ENCODE measurements around the gene TPRX1. TPM values are rescaled to one million over a fixed set of nuclear protein-coding genes. Genes with fewer than 3 reads are reported as not detected.

The TPRX1 gene
- total RNA-seq, 1 donor = not detected

DNA sequence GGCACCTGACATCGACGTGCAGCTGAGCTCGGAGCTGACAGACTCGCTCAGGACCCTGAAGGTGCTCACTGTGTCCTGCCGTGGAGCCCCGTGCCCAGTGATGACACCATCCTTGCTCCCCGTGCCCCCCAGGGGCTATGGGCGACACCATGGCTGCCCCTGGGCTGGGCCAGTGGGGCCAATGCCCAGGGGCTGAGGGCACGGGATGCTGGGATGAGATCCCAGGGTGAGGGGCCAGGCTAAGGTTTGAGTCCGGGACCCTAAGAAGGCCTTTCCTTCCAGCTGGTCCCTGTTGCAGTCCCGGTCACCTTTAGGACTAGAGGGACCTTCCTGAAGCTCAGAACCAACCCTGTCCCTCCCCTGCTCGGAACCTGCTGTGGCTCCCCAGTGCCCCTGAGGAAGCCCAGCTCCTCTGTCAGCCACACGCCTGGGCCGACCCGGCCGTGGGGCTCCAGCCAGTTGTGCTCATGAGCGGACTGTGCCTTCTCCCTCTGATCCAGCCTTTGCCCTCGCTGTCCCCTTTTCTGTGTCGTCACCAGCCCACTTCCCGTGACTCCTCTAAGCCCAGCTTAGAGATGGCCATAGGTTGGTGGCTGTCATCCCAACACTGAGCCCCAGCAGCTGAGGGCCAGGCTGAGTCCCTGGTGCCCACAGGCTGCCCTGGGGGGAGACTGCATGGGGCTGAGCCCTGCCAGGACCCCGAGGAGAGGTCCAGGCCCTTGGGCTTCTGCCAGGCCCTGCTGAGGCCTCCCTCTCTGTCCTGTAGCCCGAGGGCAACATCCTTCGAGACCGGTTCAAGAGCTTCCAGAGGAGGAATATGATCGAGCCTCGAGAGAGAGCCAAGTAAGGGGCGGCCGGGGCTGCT, 48.4 kb downstream of the TPRX1 start:
- Histone ChIP-seq H3K4me3 (ENCODE audit: insufficient read depth, low read length) (no peak overlapping the region), H3K27ac (ENCODE audit: low read depth, low read length) (no peak overlapping the region), H2AFZ (ENCODE audit: low read length) (no peak overlapping the region), H3K27me3 (ENCODE audit: insufficient read depth, low read length) (no peaks in the 10 kb centered on the region), H3K9me3 (ENCODE audit: low read depth, low read length) (no peaks in the 10 kb centered on the region), H4K20me1 (ENCODE audit: insufficient read depth, low read length) (peaks cover 12% of the 10 kb centered on the region), H3K4me1 (ENCODE audit: insufficient read depth, low read length) (no peaks in the 10 kb centered on the region), H3K36me3 (ENCODE audit: insufficient read depth, low read length) (peaks cover 60% of the 10 kb centered on the region), H3K79me2 (ENCODE audit: insufficient read depth, low read length) (no peaks in the 10 kb centered on the region), H3K4me2 (ENCODE audit: insufficient read depth, low read length) (no peak overlapping the region)
- DNase-seq (ENCODE audit: insufficient read length, low spot score, missing footprints) = peak; percentile 88
- no peak for TF ChIP-seq CTCF (IDR thresholded peaks at IDR 0.05; ENCODE audit: extremely low read depth, low read depth, low read length)

DNA sequence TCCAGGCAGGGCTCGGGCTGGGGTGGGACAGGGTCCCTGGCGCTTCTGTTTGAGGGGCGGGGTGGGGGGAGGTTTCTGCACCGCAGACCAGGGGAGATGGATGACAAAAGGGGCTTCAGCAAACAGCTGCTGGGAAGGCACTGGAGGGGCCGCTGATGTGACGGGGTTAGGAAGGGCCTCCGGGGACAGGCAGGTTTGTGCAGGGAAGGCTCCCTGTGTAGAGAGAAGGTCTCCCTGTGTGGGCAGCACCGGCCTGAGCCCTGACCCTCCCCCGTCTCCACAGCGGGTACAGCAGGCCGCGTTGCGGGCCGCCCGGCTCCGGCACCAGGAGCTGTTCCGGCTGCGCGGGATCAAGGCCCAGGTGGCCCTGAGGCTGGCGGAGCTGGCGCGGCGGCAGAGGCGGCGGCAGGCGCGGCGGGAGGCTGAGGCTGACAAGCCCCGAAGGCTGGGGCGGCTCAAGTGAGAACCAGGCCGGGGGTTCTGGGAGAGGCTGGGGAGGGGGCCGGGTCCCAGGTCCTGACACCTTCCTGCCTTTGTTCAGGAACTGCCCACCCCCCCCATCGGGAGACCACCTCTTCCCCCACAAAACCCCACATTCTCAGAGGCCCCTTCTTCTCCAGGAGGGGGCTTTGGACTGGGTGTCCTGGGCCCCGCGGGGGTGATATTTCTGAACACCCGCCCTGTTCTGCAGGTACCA, 49.1 kb downstream of the TPRX1 start:
- no peaks in the 10 kb centered on the region for H3K27me3 ChIP-seq (ENCODE audit: insufficient read depth, low read length)
- no peak overlapping the region for H3K4me3 ChIP-seq (ENCODE audit: insufficient read depth, low read length)
- H4K20me1 ChIP-seq (ENCODE audit: insufficient read depth, low read length) = peaks cover 14% of the 10 kb centered on the region
- H3K27ac ChIP-seq (ENCODE audit: low read depth, low read length) = no peak overlapping the region
- H3K36me3 ChIP-seq (ENCODE audit: insufficient read depth, low read length) = peaks cover 67% of the 10 kb centered on the region
- peaks cover under 1% of the 10 kb centered on the region for H3K79me2 ChIP-seq (ENCODE audit: insufficient read depth, low read length)
- no peaks in the 10 kb centered on the region for H3K9me3 ChIP-seq (ENCODE audit: low read depth, low read length)
- no peaks in the 10 kb centered on the region for H3K4me1 ChIP-seq (ENCODE audit: insufficient read depth, low read length)
- no peak for TF ChIP-seq CTCF (IDR thresholded peaks at IDR 0.05; ENCODE audit: extremely low read depth, low read depth, low read length)
- peak; percentile 63 for DNase-seq (ENCODE audit: insufficient read length, low spot score, missing footprints)
- no peak overlapping the region for H2AFZ ChIP-seq (ENCODE audit: low read length)
- no peak overlapping the region for H3K4me2 ChIP-seq (ENCODE audit: insufficient read depth, low read length)

DNA sequence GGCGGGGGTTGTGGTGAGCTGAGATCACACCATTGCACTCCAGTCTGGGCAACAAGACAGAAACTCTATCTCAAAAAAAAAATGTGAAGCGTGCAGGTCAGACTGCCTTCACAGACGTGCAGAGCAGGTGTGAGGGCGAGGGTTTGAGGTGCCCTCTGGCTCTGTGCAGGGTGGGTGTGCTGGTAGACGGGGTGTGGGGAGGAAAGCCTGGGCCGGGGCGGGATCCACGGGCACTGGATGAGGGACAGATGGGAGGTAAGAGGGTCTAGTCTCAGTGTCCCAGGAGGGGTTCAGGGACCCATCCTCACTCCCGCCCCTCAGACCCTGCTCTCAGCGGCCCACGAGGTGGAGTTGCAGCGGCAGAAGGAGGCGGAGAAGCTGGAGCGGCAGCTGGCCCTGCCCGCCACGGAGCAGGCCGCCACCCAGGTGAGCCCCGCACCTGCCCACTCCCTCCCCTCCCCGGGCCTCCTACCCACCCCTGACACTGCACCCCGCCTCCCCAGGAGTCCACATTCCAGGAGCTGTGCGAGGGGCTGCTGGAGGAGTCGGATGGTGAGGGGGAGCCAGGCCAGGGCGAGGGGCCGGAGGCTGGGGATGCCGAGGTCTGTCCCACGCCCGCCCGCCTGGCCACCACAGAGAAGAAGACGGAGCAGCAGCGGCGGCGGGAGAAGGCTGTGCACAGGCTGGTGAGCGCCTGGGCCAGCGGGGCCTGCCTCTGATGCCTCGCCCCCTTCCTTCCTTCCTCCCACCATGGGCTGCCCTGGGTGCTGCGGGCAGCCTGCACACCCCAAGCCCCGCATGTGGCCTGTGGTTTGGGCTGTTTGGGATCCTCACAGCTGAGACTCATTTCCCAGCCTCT, 49.9 kb downstream of the TPRX1 start:
- H3K79me2 ChIP-seq (ENCODE audit: insufficient read depth, low read length) = peaks cover 8% of the 10 kb centered on the region
- H3K4me3 ChIP-seq (ENCODE audit: insufficient read depth, low read length) = no peak overlapping the region
- H3K27ac ChIP-seq (ENCODE audit: low read depth, low read length) = no peak overlapping the region
- peaks cover 75% of the 10 kb centered on the region for H3K36me3 ChIP-seq (ENCODE audit: insufficient read depth, low read length)
- no peak overlapping the region for H2AFZ ChIP-seq (ENCODE audit: low read length)
- DNase-seq (ENCODE audit: insufficient read length, low spot score, missing footprints) = peak; percentile 72
- no peaks in the 10 kb centered on the region for H3K9me3 ChIP-seq (ENCODE audit: low read depth, low read length)
- H3K4me1 ChIP-seq (ENCODE audit: insufficient read depth, low read length) = no peaks in the 10 kb centered on the region
- H4K20me1 ChIP-seq (ENCODE audit: insufficient read depth, low read length) = peaks cover 22% of the 10 kb centered on the region
- H3K4me2 ChIP-seq (ENCODE audit: insufficient read depth, low read length) = no peak overlapping the region
- TF ChIP-seq CTCF (IDR thresholded peaks at IDR 0.05; ENCODE audit: extremely low read depth, low read depth, low read length) = no peak
- no peaks in the 10 kb centered on the region for H3K27me3 ChIP-seq (ENCODE audit: insufficient read depth, low read length)

Data from osteoblast (primary cell).